ENCODE data around the gene CLK4. TPM values are rescaled to one million over a fixed set of nuclear protein-coding genes. Genes with fewer than 3 reads are reported as not detected.

CLK4 gene
- total and polyA plus RNA-seq, 2 of the 8 experiments (the other 6 are each of a cell fraction or from before 2014, with no cell fraction given) = 8.1 to 12.6 TPM

GRCh38 chr5:178555771-178556211 is 71.1 kb downstream of the CLK4 start:
- Histone ChIP-seq H2BK12ac (ENCODE audit: low read depth, low read length) (peak overlapping the region; percentile 81), H3K56ac (replicated peaks; ENCODE audit: insufficient read length, low read depth, low read length) (peak overlapping the region; percentile 3), H3K36me3 (ENCODE audit: control insufficient read depth in 2 of 4, insufficient read depth in 4 of 4, low read length in 3 of 4) (no peaks in the 10 kb centered on the region), H4K91ac (replicated peaks; ENCODE audit: insufficient read length, low read length) (no peak overlapping the region), H3K4me2 (ENCODE audit: insufficient read depth in 1 of 2, low read depth in 2 of 2, low read length in 2 of 2) (0 out of 4 replicates have a peak overlapping the region, but pooled peaks of 1 of the 2 experiments have one; percentile 2), H4K5ac (ENCODE audit: insufficient read length, low read depth, low read length) (no peak overlapping the region), H2BK5ac (ENCODE audit: low read depth, low read length) (peak overlapping the region; percentile 67; the same call in 1 of the 2 replicates), H3K9me3 (ENCODE audit: insufficient read depth in 2 of 2, low read depth in 1 of 2, low read length in 1 of 2) (no peaks in the 10 kb centered on the region), H2BK120ac (replicated peaks; ENCODE audit: low read depth, low read length) (no peak overlapping the region), H2AK5ac (ENCODE audit: low read depth, low read length) (0 out of 2 replicates have a peak overlapping the region, but pooled peaks have one; percentile 71), H3K9ac (replicated peaks in 1 of 4; ENCODE audit: extremely low read depth in 1 of 4, low read depth in 3 of 4, low read length in 3 of 4) (no peak overlapping the region), H3K79me1 (ENCODE audit: low read depth, low read length) (no peaks in the 10 kb centered on the region; the same call in 1 of the 2 replicates), H2BK15ac (ENCODE audit: low read length) (peak overlapping the region; percentile 88; the same call in 1 of the 2 replicates), H3K4me3 (ENCODE audit: extremely low read depth in 1 of 4, insufficient read depth in 2 of 4, low read depth in 3 of 4, low read length in 4 of 4) (no peak overlapping the region), H3K23ac (ENCODE audit: insufficient read length) (no peak overlapping the region), H2BK20ac (ENCODE audit: low read length) (no peak overlapping the region; the same call in 1 of the 2 replicates), H3K27me3 (replicated peaks in 1 of 4; ENCODE audit: control insufficient read depth in 3 of 4, extremely low read depth in 1 of 4, insufficient read depth in 3 of 4, low read length in 3 of 4) (peaks cover 0 to 2% (median 0%) of the 10 kb centered on the region in 4 experiments; a peak in 2 of 7 replicates), H4K8ac (ENCODE audit: extremely low read depth, insufficient read depth, low read length) (0 out of 2 replicates have a peak overlapping the region, but pooled peaks have one; percentile 47), H3K23me2 (ENCODE audit: low read depth, low read length) (no peaks in the 10 kb centered on the region), H2AFZ (ENCODE audit: low read length) (no peak overlapping the region), H3K27ac (ENCODE audit: low read depth, low read length) (0 out of 2 replicates have a peak overlapping the region, but pooled peaks have one; percentile 39), H4K20me1 (replicated peaks in 1 of 2; ENCODE audit: control insufficient read depth in 1 of 2, insufficient read depth in 2 of 2, low read length in 2 of 2) (no peaks in the 10 kb centered on the region), H3K79me2 (ENCODE audit: control insufficient read depth in 1 of 2, insufficient read depth in 2 of 2, low read length in 2 of 2) (no peaks in the 10 kb centered on the region), H3K4me1 (replicated peaks in 1 of 4; ENCODE audit: control insufficient read depth in 3 of 4, insufficient read depth in 4 of 4, low read length in 3 of 4) (peaks cover 2 to 13% (median 6%) of the 10 kb centered on the region in 4 experiments; a peak in 6 of 7 replicates), H3K4ac (replicated peaks; ENCODE audit: insufficient read length, low read depth, low read length) (no peak overlapping the region), H3K14ac (ENCODE audit: insufficient read length) (no peak overlapping the region), H3K18ac (ENCODE audit: extremely low read depth, low read length) (peak overlapping the region; percentile 80)
- DNase-seq (ENCODE audit: low read depth in 1 of 2, low spot score in 2 of 2) (peak; percentile 67 to 68), FAIRE-seq (peak; percentile 75)
- 38% methylated on average over 14 of the region's 14 CpGs; no CpG with 5 or more reads in 1 of the 2 experiments for WGBS, 2 experiments (ENCODE audit: extremely low coverage in 1 of 2, insufficient coverage in 1 of 2, insufficient read length in 1 of 2, insufficient replicate concordance in 2 of 2, low coverage in 1 of 2, low lambda C conversion rate in 2 of 2, missing lambda C conversion rate in 1 of 2)
- CTCF ChIA-PET (ENCODE audit: partially characterized antibody) = interaction anchor here (1.8 to 2.5 kb wide), 3 partner anchors 9 to 272 kb away, joined by 4 to 9 read pairs (median 8); no protein-coding TSS in a partner anchor
- POLR2A ChIA-PET (ENCODE audit: partially characterized antibody) = interaction anchor here (0.9 to 1.4 kb wide), 6 partner anchors 10 to 32 kb away, joined by 3 to 6 read pairs (median 4); no protein-coding TSS in a partner anchor
- TF ChIP-seq CTBP2 (IDR thresholded peaks at IDR 0.05; ENCODE audit: borderline replicate concordance, insufficient read depth, insufficient read length, low read length) (peak; percentile 92), CREB1 (IDR thresholded peaks at IDR 0.05) (0 out of 2 replicates have a peak, but pooled peaks have one; percentile 37), RXRA (IDR thresholded peaks at IDR 0.05; ENCODE audit: insufficient read depth, low read depth, low read length) (no peak), SAP30 (IDR thresholded peaks at IDR 0.05; ENCODE audit: insufficient read depth, insufficient replicate concordance, low read length) (no peak), CHD2 (IDR thresholded peaks at IDR 0.05; ENCODE audit: low read length) (0 out of 2 replicates have a peak, but pooled peaks have one; percentile 27), TEAD4 (IDR thresholded peaks at IDR 0.05; ENCODE audit: low read depth, low read length) (peak; percentile 65), GABPA (IDR thresholded peaks at IDR 0.05; ENCODE audit: borderline replicate concordance, insufficient read depth, low read length) (no peak), MAX (IDR thresholded peaks at IDR 0.05) (peak; percentile 99), HDAC2 (IDR thresholded peaks at IDR 0.05; ENCODE audit: borderline replicate concordance in 1 of 2, low read depth in 2 of 2, low read length in 2 of 2) (peak; percentile 53 to 78; a peak in 2 of 4 replicates), SIN3A (conservative IDR thresholded peaks at IDR 0.05 in 1 of 2, IDR thresholded peaks at IDR 0.05 in 1 of 2; ENCODE audit: low read depth in 1 of 2, low read length in 2 of 2) (0 out of 4 replicates have a peak, but pooled peaks of 1 of the 2 experiments have one; percentile 28), JUND (IDR thresholded peaks at IDR 0.05; ENCODE audit: low read length) (peak; percentile 54; the same call in 1 of the 2 replicates)

Data from H1 (cell line).